ENCODE measurements around the gene GID8.

Gene GID8

GRCh38 chr20:62989201-62989601, 51.3 kb downstream of the GID8 start:
- H3K4me3 ChIP-seq (ENCODE audit: low read depth, low read length), result no peak overlapping the region
- DNase-seq (ENCODE audit: low read depth, low spot score), result no peak
- no peak for TF ChIP-seq CTCF (IDR thresholded peaks at IDR 0.05; ENCODE audit: insufficient read depth, low read length, missing control alignments)
- POLR2A ChIA-PET, result no interaction called here
- CTCF ChIA-PET, result interaction anchor here (2.7 kb wide), 1 partner anchor 20 kb away, joined by 8 read pairs; no protein-coding TSS in a partner anchor

- DNase-seq (ENCODE audit: low read depth, low spot score), result no peak
- POLR2A ChIA-PET, result no interaction called here
- CTCF ChIA-PET, result interaction anchor here (0.8 kb wide), 1 partner anchor 13 kb away, joined by 3 read pairs; no protein-coding TSS in a partner anchor
- no peak overlapping the region for H3K4me3 ChIP-seq (ENCODE audit: low read depth, low read length)
- TF ChIP-seq CTCF (IDR thresholded peaks at IDR 0.05; ENCODE audit: insufficient read depth, low read length, missing control alignments), result no peak
Measured at GRCh38 chr20:62990306-62990825, 52.4 kb downstream of the GID8 start.

DNA sequence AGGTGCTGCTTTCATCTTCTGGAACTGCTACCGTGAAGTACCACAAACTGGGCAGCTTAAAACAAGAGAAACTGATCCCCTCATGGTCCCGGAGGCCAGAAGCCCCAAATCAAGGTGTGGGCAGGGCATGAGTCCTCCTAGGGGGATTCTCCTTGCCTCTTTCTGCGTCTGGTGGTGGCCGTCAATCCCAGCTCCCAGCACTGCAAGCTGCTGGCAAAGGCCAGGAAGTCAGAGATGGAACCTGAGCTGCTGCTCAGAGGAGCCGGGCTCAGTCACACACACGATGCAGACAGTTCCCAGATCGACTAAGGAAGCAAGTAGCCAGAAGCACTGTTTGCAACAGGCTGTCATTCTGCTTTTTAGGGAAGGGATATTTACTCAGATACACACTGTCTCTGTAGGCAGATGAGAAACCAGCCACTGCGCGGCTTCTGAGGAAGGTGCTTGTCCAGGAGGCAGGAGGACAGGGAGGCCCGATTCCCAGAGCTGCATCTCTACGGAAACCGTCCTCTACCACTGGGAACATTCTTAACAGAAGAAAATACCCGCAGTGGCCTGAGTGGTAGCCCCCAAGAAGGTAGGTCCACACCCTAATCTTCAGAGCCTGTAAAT, 53.4 kb downstream of the GID8 start:
- DNase-seq (ENCODE audit: low read depth, low spot score), result no peak
- ChIA-PET POLR2A (no interaction called here), CTCF (interaction anchor here (0.8 to 2.0 kb wide), 3 partner anchors 12 to 17 kb away, joined by 3 to 8 read pairs (median 4); no protein-coding TSS in a partner anchor)
- TF ChIP-seq CTCF (IDR thresholded peaks at IDR 0.05; ENCODE audit: insufficient read depth, low read length, missing control alignments), result no peak
- no peak overlapping the region for H3K4me3 ChIP-seq (ENCODE audit: low read depth, low read length)

DNA sequence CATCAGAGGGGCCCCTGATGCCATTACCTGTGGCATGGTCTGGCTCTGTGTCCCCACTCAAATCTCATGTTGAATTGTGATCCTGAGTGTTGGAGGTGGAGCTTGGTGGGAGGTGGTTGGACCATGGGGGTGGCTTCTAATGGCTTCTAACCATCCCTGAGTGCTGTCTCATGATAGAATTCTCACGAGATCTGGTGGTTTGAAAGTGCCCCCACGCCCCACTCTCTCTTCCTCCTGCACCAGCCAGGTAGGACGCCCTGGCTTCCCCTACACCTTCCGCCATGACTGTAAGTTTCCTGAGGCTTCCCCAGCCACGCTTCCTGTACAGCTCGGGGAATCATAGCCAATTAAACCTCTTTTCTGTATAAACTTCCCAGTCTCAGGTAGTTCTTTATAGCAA, 53.9 kb downstream of the GID8 start:
- TF ChIP-seq CTCF (IDR thresholded peaks at IDR 0.05; ENCODE audit: insufficient read depth, low read length, missing control alignments), result no peak
- CTCF ChIA-PET, result interaction anchor here (1.1 to 2.0 kb wide), 3 partner anchors 10 to 17 kb away, joined by 3 to 8 read pairs (median 4); no protein-coding TSS in a partner anchor
- no peak for DNase-seq (ENCODE audit: low read depth, low spot score)
- POLR2A ChIA-PET, result no interaction called here
- H3K4me3 ChIP-seq (ENCODE audit: low read depth, low read length), result no peak overlapping the region

DNA sequence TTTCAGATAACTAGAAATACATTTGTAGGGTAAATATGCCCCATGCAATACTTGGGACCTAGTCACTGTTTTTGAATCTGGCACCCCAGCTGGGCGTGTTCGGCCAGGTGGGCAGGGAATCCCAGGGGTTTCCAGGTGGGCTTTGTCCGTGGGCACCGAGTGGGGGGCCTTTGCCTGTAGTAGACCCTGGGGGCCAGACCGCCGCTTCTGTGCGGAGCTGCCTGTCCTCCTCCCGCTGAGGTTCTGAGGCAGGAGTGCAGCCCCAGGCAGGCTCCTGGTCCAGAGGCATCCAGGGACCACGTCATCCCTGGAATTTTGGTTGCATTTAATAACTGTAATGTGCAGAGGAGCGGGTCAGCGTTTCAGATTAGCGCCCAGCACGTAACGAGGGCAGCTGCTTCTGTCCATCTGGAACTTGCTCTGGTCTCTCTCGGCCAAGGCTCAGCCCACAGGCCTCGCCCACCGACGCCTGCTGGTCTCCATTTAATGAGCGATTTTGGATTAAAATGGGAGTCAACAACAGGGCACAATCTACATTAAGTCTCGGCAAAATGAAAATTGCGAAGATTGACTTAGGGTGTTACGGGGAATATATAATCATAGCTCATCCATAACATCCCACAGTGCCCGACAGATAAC, 56.0 kb downstream of the GID8 start:
- CTCF ChIA-PET, result interaction anchor here (0.8 to 1.0 kb wide), 3 partner anchors 15 to 86 kb away, joined by 3 read pairs; no protein-coding TSS in a partner anchor
- DNase-seq (ENCODE audit: low read depth, low spot score), result no peak
- no peak for TF ChIP-seq CTCF (IDR thresholded peaks at IDR 0.05; ENCODE audit: insufficient read depth, low read length, missing control alignments)
- POLR2A ChIA-PET, result no interaction called here
- no peak overlapping the region for H3K4me3 ChIP-seq (ENCODE audit: low read depth, low read length)

DNA sequence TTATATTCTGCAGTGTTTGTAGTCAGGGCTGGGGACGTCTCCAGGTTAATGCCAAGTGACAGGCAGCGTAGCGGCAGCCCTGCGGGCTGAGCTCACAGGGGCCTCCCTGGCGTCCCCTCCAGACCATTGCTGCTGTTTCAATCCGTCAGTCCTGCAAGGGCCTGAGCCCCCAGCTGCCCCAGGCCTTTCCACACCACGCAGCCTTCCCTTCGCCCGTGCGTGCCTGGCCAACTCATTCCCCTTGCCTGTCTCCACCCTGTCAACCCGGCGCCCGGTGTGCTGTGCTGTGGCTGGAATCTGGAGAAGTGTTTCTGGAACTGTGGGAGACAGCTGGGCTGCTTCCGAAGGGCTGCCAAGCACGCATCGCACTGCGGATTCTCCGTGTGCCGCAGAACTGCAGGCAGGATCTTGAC, 56.9 kb downstream of the GID8 start:
- TF ChIP-seq CTCF (IDR thresholded peaks at IDR 0.05; ENCODE audit: insufficient read depth, low read length, missing control alignments), result no peak
- no peak overlapping the region for H3K4me3 ChIP-seq (ENCODE audit: low read depth, low read length)
- DNase-seq (ENCODE audit: low read depth, low spot score), result no peak
- POLR2A ChIA-PET, result no interaction called here
- CTCF ChIA-PET, result interaction anchor here (0.8 to 1.0 kb wide), 4 partner anchors 9 to 87 kb away, joined by 3 read pairs; no protein-coding TSS in a partner anchor
